ENCODE results near the gene LYL1.

DNA sequence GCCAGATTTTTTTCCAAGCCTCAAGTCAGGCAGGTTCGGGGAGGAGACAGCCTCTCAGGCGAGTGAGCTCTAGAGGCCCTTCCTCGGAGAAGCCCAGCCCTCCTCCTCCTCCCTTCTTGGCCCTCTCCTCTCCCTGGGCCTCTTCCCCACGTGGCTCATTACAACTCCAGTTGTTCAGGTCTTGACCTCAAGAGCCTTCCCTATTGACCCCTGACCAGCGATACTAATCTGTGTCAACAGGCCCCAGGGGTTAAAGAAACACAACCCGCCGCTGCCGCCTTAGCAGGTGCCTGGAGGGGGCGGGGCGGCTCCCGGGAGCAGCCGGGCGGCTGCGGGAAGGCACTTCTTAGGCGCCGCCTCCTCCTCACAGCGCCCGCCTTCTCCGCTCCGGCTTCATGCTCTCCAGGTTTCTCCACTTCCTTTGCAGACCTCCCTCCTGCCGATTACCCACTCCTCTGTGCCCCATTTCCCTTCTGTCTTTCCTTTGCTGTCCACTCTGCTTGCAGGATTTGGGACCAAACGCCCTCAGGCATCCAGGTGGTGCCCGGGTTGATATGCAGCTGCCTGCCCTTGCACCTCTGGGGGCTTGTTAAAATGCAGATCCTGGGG, 51.0 kb downstream of the LYL1 start:
- TF ChIP-seq TCF7L2 (IDR thresholded peaks at IDR 0.05; ENCODE audit: low read depth, low read length), result peak; percentile 92
- TF ChIP-seq, protein P1, sequence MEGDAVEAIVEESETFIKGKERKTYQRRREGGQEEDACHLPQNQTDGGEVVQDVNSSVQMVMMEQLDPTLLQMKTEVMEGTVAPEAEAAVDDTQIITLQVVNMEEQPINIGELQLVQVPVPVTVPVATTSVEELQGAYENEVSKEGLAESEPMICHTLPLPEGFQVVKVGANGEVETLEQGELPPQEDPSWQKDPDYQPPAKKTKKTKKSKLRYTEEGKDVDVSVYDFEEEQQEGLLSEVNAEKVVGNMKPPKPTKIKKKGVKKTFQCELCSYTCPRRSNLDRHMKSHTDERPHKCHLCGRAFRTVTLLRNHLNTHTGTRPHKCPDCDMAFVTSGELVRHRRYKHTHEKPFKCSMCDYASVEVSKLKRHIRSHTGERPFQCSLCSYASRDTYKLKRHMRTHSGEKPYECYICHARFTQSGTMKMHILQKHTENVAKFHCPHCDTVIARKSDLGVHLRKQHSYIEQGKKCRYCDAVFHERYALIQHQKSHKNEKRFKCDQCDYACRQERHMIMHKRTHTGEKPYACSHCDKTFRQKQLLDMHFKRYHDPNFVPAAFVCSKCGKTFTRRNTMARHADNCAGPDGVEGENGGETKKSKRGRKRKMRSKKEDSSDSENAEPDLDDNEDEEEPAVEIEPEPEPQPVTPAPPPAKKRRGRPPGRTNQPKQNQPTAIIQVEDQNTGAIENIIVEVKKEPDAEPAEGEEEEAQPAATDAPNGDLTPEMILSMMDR (IDR thresholded peaks at IDR 0.05), result no peak
- TF ChIP-seq POLR2AphosphoS5 (IDR thresholded peaks at IDR 0.05; ENCODE audit: low read depth, low read length), result peak; percentile 97
- peak; percentile 93 for TF ChIP-seq SIN3A (IDR thresholded peaks at IDR 0.05; ENCODE audit: borderline replicate concordance, insufficient read depth, low read depth, low read length)
